SKM-1 (cell line): Measurements from ENCODE around the gene SUPT7L.
A peak's percentile ranks its signal among the peaks of the same experiment; 100 is the strongest.
"Not testable (repeated sequence)": the region's sequence is repeated elsewhere in the genome, so short reads cannot be mapped to it uniquely, and the experiment has no call there.

Experiments used
- DNase-seq: peaks from one replicate; lab custom pipeline; 2025; ENCODE audit not compliant: unreplicated experiment; lab: John Stamatoyannopoulos, UW

Gene SUPT7L

GRCh38 chr2:27638709-27639108, 24.7 kb downstream of the SUPT7L start:
- no peak for DNase-seq

- DNase-seq, result no peak
These were observed 25.3 kb downstream of the SUPT7L start for GRCh38 chr2:27638037-27638637.

DNA sequence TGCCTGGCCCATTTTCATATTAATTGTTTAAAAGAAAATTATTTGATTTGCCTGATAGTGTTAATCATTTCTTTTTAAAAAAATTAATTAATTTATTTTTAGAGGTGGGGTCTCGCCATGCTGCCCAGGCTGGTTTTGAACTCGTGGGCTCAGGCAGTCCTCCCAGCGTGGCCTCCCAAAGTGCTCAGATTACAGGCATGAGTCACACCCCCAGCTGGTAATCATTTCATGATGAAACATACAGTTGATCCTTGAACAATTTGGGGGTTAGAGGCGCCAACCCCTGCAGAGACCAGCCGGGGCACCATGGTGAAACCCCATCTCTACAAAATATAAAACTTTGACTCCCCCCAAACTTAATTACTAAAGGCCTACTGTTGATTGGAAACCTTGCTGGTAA, 26.6 kb downstream of the SUPT7L start:
- DNase-seq, result no peak

- DNase-seq, result no peak
These were observed 29.1 kb downstream of the SUPT7L start for GRCh38 chr2:27634291-27634690.

DNA sequence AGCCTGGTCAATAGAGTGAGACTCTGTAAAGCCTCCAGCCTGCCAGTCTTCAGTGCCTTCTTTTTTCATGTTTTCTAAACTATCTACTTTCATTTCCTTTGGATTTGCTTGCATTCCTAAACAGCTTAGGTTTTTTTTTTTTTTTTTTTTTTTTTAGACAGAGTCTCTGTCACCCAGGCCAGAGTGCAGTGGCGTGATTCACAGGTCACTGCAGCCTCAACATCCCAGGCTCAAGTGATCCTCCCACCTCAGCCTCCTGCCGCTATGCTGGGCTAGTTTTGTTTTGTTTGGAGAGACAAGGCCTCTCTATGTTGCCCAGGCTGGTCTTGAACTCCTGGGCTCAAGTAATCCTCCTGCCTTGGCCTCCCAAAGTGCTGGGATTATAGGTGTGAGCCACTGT, 33.2 kb downstream of the SUPT7L start:
- not testable (repeated sequence) for DNase-seq

DNA sequence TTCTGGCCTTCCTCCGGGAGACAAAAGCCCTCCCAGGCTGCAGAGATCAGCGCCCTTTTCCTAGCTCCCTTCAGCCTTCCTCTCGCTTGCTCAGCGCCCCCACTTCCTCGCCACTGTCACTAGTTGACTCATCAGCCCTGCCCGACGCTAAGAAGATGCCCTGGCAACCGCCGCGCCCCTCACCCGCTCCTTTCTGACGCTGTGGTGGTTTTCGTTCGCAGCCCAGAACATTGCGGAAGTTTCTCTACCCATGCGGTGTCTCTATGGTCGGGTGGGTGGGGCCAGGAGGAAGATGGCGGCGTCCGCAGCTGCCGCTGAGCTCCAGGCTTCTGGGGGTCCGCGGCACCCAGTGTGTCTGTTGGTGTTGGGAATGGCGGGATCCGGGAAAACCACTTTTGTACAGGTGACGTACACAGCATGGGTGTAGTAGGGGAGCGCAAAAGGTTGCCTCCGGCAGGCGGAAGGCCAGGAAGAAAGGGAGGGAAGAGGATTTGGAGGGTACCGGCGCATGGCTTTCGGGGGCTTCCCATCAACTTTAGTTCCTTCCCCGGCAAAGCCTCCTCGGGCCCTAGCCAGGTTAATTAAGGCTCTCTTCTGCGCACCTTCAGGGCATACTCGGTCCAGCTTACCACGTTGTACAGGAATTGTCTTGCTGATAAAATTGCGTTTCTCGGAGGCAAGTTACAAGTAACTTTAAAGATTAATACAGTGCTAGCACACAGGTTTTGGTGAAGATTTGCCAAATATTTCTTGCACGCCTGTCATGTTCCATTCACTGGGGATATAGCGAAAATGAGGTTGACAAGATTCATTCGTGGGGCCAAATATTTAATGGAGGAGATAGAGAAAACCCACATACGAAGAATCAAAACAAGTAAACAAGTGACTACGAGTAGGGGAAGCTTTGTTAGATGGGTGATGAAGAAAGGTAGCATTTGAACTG, 34.4 kb downstream of the SUPT7L start, which contains the start of the genes CCDC121 and GPN1:
CCDC121 (minus strand) TSS at position 246 of the 943 bp plus-strand sequence. CDS start 1,213 bp downstream, outside the sequence.
GPN1 (plus strand) TSS at position 284 of the 943 bp plus-strand sequence; CDS start at position 293, 9 bp downstream.
- DNase-seq, result peak; percentile 79

DNA sequence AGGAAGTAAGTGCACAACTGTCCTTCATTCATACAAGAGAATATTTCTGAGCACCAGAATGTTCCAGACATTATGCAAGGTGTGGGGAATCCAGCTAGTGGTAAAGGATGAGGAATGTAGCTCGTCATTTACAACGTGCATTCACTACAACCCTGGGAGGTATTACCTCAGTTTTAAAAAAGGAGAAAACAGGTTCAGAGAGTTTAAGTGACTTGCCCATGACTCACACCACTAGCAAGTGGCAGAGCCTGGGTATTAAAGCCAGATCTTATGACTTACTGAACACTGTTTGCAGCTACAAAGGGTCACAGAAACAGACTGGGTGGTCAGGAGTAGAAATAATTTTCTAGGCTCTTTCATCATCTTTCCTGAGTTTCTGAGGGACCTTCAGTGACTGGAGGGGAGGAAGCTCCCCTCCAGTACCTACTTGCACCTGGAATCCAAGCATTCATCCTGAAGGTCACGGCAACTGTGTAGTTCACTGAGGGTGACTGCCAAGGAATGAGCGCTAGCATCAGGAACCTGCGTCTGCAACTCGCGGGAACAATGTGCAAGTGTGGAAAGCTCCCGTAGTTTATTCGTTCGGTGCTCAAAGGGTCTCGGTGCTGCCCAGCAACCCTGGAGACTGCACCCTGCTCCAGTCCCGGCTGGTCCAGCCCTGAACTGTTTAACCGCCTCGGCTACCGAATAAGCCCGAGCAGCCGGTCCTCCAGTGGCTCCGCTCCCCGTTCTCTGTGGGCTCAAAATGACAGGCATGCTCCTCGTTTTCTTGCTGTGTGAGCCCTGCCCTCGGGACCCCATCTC, 35.2 kb downstream of the SUPT7L start:
- DNase-seq, result no peak

GRCh38 chr2:27626921-27627320, 36.5 kb downstream of the SUPT7L start:
- DNase-seq, result not testable (repeated sequence)

- not testable (repeated sequence) for DNase-seq
These were observed 37.1 kb downstream of the SUPT7L start for GRCh38 chr2:27626323-27626722.

- no peak for DNase-seq
These were observed 38.5 kb downstream of the SUPT7L start for GRCh38 chr2:27624943-27625342.

- no peak for DNase-seq
These were observed 40.5 kb downstream of the SUPT7L start for GRCh38 chr2:27622921-27623384.

DNA sequence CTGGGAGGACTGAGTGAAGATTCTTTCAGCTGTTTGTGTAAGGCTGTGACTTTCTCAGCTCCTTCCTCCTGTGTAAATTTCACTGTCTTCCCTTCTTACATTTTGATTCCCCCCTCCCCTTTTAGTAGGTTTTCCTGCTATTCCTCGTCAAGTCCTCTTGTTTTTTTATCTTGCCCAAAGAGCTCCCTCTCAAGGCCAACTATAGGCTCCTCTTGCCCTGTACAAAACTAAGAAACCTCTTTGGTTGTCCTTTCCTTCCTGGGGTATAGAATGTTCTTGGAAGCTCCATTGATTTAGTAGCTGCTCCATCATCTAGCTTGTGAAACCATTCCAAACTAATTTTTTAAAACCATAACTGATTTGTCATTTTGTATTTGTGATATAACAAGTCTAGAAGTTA, 41.9 kb downstream of the SUPT7L start:
- no peak for DNase-seq

DNA sequence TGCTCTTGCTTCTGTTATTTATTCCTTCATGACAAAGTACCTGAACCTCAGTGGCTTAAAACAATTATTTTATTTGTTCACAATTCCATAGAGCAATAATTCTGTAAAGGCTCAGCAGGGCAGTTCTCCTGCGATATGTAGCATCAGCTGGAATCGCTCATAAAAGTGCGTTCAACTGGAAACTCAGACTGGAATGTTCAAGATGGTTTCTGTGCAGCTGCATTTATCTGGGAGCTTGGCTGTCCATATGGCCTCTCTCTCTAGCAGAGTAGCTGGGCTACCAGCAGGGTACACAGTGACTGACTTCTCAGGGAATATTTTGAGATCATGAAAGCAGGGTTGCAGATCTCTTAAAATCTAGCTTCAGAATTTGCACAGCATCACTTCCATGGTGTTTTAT, 48.1 kb downstream of the SUPT7L start:
- no peak for DNase-seq

DNA sequence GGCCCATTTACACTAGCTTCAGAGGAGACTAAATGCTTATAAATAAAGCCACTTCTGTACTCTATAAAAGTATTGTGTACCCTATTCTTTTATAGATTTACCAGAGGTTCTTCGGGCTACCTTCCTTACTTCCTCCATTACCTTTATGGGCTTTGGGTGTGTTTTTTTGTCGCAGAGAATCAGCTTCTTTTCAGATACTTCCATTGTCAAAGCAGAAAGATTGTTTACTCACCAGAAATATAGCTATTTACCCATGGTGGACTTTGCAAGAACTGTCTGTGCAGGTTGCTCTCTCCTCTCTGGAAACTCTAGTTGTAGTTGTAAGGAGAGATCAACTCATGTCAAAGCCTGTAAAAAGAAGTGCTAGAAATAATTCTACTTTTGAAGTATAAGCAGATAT, 49.4 kb downstream of the SUPT7L start:
- DNase-seq, result no peak

DNA sequence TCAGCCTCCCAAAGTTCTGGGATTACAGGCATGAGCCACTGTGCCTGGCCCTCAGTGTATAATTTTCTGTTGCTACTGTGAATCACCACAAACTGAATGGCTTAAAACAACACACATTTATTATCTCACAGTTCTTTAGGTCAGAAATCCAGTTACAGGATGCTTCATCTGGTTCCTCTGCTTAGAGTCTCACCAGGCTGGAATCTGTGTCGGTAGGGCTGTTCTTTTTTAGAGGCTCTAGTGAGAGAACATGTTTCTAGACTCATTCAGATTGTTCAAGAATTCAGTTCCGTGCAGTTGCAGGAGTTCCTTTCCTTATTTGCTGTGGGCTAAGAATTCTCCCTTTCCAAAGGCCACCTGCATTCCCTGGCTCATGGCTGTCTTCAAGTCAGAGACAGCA, 56.8 kb downstream of the SUPT7L start:
- DNase-seq, result no peak
